Left kidney (tissue), 8 donors: ENCODE results near the gene HTATIP2. TPM values are rescaled to one million over a fixed set of nuclear protein-coding genes. Genes with fewer than 3 reads are reported as not detected.
"Not testable (repeated sequence)": the region's sequence is repeated elsewhere in the genome, so short reads cannot be mapped to it uniquely, and the experiment has no call there.

Source experiments
- DNase-seq: peaks from one replicate; pipeline ENCODE4 v3.0.0-alpha.2; 2013
- long read RNA-seq, 8 donors: transcript quantifications; one replicate each; lab custom pipeline, GENCODE V29; 2026
- polyA plus RNA-seq: library from polyadenylated mRNA; unstranded; fragments of 120-200 nt; gene quantifications from one replicate; pipeline ENCODE4 v1.2.1, GENCODE V29; 2013; ENCODE audit not compliant: insufficient read length

The HTATIP2 gene
- polyA plus RNA-seq, result 3.5 TPM
- long read RNA-seq, donor 1, result 0 reads
- long read RNA-seq, donor 2, partial matches to known transcripts, result 0 of 3 reads
- long read RNA-seq, donor 2, other reads (novel, unspliced or antisense), result 0 of 3 reads
- long read RNA-seq, donor 3, partial matches to known transcripts, result 0 of 2 reads
- long read RNA-seq, donor 3, other reads (novel, unspliced or antisense), result 0 of 2 reads
- long read RNA-seq, donor 4, result 0 reads
- long read RNA-seq, donor 5, partial matches to known transcripts, result 0 of 4 reads
- long read RNA-seq, donor 5, other reads (novel, unspliced or antisense), result 0 of 4 reads
- long read RNA-seq, donor 6, result 0 reads
- long read RNA-seq, donor 7, partial matches to known transcripts, result 0 of 1 reads
- long read RNA-seq, donor 7, other reads (novel, unspliced or antisense), result 0 of 1 reads
- long read RNA-seq, donor 8, partial matches to known transcripts, result 0 of 2 reads
- long read RNA-seq, donor 8, other reads (novel, unspliced or antisense), result 0 of 2 reads

DNA sequence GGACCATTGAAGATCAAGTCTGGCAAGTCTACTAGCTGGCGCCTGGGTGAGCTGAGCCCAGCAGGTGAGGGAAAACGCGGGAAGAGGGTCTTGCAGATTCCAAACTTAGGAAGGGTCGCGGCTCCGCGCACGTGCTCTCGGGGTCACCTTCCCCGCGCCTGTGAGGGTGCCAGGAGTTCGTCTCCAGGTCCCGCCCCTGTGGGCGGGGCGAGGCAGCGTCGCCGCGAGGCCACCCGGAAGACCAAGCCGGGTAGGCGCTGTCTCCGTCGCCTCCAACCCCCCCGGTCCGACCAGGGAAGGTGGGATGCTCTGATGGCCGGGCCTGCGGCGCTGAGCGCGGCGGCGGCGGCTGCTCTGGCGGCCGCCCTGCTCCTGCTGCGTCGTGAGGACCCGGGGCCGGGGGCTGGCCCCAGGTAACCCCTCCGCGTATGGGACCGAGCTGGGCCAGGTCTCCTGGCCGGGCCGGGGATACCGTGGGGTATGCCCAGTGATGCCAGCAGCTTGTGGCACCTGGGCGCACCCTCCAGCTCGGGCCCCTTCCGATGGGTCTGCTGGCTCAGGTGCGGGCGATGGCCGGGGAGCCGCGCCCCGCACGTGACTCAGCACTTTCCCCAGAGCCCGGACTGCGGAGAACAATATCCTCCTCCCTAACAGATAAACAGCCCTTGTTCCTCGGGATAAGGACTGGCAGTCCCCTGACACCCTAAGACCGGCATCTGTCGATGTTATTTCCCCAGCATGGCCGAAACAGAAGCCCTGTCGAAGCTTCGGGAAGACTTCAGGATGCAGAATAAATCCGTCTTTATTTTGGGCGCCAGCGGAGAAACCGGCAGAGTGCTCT is at the start of gene HTATIP2:
HTATIP2 (plus strand) TSS at position 215 of the 841 bp plus-strand sequence; CDS start at position 739, 524 bp downstream.
- DNase-seq, result no peak

DNA sequence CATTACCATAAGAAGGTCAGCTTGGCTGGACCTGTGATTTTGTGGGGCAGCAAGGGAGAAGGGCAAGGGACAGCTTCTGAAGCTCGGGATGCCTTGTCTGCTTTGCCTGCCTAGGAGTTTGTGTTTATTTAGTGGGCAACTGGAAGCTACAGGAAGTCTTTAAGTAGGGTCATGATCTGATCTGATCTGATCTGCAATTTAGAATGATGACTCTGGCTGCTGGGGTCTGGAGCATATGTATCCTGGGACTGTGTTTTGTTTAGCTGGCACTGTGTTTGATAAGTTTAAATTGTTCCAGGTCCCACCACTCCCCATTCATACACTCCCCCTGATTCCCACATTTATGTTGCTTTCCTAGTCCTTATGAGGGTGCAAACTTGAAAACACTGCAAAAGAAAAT is 47.7 kb upstream of the HTATIP2 start:
- DNase-seq, result no peak

DNA sequence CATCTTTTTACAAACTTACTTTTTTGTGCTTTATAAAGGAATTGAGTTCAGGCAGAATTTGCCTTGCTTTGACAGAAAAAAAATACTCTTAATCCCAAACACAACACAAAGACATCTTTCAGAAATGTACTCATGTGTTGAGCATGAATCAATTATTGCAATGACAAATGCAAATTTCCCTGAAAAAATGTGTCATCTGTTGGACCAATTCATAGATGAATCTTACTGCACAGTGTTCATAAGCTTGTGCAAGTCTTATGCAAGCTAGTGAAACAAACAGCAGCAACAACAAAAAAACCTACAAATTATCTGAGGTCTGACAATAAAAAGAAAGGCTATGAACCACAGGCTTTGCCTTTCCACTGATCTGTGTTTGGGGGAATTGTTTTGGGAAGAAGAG is 42.3 kb upstream of the HTATIP2 start:
- no peak for DNase-seq

DNA sequence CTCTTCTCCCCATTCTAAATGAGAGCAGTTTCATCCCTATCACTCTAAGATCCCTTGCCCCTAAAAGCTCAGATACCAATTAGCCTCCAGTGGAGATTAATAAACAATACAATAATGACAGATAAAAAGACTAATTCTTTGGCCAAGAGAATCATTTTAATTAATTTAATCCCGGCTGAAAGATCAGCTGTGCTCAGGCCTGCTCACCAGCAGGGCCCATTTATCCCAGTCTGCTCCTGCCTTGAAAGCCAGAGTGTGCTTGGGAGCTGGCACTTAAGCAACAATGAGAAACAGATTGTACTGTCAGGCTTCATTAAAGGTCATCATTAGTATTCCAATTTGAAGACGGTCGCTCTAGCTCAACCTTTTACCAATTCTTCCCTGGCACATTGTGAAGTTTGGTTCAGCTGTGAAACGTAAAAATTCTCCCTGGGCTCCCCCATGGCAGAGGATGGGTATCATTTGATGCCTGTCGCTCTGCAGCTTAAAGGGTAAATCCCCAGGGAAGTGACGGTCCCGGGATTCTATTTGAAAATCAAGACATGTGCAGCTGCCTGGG is 36.1 kb upstream of the HTATIP2 start:
- DNase-seq, result no peak

DNA sequence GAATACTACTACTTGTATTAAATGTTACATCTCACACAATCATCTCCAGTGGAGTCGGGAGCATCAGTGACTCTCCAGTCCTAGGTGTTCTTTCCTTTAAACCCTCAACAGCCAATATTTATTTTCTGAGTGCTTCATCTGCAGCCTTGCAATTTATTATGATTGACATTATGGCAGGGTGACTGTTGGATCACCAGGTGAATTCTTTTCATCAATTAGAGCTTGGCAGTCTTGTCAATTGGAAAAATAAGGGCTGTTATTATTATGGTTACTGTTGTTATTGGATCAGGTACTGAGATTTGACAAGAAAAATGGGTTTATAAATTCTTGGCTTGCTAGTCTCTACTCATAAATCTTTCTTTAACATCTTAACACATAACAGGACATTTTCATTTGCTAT is 27.5 kb upstream of the HTATIP2 start:
- no peak for DNase-seq

DNA sequence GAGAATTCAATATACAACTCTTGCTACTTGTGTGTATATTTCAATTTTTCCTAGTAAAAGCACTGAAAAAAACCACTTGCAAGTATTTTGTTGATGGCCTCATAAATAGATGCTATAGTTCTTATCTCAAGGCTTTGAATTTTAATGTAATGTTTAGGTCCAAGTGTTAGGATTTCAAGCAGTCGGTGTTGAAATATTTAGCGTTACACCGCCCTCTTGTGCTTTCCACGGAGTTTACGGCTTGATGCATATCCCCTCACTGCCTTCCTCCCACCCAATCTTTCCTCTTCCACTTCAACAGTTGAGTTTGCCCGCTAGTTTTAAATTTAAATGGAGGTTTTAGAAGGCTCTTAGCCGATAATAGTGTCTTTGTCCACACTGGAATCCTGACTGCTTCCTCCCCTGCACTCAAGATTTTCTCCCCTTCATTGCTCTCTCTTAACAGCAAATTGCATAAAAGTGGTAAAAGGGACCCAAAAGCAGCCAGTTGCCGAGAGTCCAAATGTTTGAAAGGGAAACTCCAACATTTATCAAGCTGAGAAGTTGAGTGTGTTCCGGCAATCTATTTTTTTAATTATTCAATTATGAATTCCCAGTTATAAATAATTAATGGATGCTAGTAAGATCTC is 25.9 kb upstream of the HTATIP2 start:
- DNase-seq, result peak; percentile 25

DNA sequence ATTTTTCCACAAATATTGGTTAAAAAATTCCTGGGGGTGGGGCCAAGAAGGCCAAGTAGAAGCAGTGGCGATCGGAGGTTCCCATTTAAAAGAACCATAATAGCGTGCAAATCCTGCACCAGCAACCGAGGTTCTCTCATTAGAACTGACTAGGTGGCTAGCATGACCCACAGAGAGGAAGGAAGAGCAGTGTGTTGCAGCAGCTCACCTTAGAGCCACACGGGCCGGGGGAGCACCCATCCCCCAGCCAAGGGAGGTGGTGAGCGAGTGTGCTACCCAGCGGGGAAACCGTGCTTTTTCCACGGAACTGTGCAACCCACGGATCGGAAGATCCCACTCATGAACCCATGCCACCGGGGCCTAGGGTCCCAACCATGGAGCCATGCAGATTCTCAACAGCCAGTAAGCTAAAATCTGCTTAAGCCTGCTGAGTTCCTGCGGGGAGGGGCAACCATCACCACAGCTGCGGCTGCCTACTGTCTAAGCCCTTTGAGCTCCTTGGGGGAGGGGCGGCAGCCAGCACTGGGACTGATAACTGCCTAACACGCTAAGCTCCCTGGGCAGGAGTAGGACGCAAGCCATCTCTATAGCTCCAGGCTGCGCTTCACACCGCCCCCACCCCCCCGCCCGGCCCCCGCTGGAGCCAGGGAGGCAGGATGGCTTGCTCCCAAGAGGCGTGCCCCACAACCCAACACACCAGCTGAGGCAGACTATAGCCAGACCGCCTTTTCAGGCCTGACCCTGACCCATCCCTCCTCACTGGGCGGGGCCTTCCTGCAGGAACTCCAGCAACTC is 21.0 kb upstream of the HTATIP2 start:
- no peak for DNase-seq

DNA sequence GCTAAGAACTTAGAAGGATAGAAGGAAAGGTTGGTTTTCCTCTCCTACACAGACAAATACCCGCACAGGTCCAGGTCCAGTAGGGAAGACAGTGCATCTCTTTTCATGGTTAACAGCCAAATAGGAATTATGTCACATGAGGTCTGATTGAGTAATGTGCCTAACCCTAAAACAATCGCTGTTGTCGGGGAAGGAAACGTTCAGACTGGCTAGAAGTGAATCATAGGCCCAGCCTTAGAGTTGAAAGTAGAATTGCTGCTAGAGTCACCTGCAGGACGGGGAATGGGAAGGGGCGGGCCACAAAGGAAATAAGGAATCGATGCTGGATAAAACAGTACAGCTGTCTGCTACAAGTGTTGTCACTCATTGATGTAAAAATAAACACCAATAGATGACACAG is 12.4 kb upstream of the HTATIP2 start:
- DNase-seq, result no peak

DNA sequence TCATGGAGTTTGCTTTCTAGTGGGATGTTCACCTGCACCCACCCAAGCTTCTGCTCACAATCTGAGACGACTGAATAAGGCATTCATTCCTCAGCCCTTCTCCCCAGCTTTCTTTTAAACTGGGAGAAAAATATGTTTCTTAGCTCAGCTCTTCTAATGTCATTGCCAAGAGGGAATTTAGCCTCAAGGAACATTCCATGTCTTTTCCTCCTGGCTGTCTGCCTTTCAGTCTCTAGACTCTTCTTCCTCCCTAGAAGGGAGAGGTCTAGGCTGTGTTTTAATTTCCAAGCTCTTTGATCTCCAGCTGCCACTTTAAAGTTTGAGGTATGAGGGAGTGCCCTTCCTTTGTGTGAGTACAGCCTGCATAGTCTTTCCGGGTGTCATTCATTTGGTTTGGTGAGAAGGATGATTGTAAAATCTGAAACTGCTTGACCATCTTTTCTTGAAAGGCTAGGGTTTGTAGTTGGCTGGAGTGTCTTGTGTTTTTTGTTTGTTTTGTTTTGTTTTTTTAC is 11.7 kb upstream of the HTATIP2 start:
- no peak for DNase-seq

DNA sequence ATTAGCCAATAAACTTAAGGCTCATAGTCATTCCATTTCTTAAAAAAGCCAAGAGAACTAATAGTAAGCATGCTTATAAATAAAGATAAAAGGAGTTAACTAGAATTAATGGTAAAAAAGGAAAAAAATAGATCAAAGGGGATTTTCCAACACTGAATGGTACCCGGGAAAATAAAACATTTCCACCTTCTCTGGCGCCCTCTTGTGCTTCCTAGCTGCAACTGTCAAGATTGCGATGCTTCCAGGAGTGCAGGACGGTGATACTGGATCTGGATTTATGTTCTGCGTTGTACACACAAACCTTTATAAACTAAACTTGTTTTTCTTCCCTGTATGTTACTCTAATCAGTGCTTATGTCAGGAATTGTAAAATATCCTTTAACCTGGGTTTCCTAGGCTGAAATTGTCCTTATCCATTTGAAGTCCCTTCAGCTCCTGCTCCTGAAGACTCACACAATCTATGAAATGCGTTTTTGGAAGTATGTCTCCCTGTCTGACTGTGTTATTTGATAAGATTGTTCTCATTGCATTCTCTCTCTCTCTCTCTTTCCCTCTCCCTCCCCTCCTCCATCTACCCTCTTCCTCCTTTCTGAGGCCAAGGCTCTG is 9.6 kb upstream of the HTATIP2 start:
- peak; percentile 42 for DNase-seq

DNA sequence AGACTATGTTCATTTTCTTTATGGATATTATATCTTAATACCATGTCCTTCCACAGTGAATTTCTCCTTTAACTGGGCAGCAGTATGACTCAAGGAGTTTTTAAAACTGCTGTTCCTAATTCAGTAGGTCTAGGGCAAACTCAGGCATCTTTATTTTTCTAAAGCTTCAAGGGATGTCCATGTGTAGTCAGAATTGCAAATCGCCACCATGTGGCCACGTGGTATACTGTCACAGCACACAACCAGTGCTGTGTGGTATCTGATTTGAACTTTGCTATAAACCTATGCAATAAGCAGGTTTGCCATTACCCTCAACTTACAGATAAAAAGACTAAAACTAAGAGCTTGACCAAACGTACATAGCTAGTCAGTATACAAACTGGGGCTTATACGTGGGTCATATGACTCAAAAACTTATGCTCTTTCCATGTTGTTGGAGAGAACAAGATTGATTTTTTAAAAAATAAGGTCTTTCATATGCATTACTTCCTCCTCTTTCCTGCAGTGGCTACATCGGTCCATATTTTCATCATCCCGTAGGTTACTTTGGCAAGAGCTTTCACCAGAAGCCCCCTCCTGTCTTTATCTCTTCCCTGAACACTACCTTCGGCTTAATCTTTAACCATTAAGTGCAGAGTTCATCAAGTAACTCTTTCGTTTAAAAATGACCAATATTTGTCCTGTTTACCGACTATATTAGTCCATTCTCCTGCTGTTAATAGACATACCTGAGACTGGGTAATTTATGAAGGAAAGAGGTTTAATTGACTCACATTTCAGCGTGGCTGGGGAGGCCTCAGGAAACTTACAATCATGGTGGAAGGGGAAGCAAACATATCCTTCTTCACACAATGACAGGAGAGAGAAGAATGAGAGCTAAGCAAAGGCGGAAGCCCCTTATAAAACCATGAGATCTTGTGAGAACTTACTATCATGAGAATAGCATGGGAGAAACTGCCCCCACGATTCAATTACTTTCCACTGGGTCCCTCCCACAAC is 8.0 kb upstream of the HTATIP2 start:
- peak; percentile 13 for DNase-seq

DNA sequence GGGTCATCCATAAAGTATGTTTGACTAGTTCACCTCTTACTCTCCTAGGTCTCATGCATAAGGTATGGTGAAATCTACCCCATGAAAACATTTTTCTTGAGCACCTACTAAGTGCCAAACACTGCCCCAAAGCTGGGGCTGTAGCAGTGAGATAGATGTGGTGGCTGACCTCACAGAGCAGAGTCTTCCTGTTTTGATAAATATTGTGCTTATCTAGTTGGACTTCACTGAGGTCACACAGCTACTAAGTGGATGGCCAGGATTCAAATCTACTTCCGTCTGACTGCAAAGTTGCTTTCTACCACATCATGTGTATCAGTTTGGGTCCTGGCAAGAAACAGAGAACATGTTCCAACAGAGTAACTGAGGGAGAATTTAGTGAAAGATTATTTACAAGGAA is 6.4 kb upstream of the HTATIP2 start:
- DNase-seq, result no peak

DNA sequence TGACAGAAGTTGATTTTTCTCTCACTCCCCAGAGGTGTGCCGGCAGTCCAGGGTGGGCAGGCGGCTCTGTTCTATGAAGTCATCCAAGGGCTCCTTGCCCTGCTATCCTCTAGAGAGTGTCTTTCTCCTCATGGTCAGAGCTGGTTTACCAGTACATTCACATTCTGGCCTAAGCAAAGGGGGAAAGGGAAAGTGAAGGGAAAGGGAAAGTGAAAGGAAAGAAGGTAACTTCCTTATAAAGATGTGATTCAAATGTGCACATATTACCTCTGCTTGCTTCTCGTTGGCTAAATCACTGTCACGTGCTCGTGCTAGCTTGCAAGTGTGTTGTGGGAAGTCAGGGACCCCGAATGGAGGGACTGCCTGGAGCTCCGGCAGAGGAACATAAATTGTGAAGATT is 2.9 kb upstream of the HTATIP2 start:
- DNase-seq, result no peak

DNA sequence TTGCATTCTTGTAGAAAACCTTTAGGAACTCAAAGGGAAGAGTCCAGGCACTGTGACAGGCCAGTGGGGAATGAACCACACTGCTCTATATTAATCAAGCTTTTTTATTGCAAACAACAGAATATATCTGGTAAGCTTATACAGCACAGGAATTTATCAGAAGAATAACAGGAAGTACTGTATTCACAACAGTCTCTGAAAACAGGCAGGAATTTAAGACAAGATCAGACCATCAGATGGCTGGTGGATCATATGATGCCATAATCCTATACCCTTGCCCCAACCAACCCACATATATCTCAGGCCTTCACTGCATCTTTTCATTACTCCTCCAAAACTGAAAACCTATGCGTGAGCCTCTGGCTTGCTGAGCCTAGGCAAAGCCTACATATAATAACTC is 1.0 kb upstream of the HTATIP2 start:
- no peak for DNase-seq

DNA sequence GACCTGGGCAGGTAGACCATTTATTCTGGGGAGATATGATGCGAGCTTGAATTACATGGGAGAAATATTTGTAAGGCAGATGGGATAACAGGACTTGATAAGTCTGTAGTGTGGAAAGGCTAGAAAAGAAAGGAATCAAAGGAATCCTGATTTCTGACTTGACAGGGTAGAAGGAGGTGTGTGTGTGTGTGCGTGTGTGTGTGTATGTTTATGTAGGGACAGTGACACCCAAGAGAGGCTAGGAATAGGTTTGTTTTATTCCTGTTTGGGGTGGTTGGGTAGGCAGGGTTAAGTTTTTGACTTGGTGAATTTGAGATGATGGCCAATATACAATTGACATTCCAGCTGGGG is 390 bp upstream of the HTATIP2 start:
- no peak for DNase-seq

DNA sequence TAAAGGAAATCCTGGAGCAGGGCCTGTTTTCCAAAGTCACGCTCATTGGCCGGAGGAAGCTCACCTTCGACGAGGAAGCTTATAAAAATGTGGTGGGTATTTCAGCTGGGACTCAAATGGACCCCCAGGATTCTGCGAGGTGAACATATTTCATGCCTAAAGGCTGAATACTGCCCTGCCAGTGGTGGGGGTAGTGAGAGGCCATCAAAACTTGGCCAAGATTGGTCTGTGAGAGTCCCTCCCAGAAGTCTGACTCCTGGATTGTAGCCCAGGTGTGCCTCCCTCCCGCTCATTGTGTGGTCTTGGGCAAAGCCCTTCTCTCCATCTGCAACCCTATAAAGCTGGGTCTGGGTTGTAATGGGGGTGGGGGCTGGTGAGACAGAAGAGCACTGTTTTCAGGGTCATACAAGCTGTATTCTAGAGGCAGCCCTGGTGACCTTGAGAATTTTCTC is 853 bp downstream of the HTATIP2 start:
- DNase-seq, result no peak

DNA sequence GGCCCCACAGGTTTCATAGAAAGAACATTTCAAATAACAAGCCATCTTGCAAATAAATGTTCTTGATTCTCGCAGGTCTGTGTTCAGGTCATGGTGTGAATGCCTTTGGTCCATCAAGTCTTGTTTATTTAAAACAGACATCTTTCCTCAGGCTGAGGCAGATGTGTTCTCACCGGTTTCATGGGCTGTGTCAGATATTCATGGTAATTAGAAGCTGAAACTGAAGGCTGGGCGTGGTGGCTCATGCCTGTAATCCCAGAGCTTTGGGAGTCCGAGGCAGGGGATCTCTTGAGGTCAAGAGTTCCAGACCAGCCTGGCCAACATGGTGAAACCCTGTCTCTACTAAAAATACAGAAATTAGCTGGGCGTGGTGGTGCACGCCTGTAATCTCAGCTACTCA is 2.0 kb downstream of the HTATIP2 start:
- DNase-seq, result not testable (repeated sequence)

DNA sequence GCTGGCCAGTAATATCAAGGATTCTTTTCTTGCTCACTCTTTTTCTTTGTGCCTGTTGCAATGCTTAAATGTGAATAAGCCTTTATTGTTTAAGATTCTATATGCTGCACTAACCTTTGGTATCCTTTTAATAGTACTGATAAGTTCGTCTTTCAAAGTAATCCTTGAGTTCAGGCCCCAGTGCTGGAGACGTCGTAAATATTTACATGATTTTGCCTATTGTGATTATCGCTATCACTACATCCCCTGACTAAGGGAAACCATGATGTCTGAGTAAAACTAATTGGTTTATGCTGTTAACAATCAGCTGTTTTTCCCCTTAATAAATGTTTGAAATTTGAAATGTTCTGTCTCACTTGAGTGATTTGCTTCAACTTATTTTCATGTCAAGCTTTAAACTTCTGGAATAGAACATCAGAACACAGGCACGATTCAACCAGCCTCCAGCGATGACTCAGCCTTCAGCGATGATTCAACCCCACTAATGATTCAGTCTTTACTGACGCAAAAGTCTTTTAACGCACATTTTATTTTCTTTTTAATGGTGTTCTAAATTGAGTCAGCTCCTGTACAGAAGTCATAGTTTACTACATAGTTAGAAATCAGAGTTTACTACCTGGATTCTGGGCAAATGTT is 3.9 kb downstream of the HTATIP2 start:
- DNase-seq, result no peak

DNA sequence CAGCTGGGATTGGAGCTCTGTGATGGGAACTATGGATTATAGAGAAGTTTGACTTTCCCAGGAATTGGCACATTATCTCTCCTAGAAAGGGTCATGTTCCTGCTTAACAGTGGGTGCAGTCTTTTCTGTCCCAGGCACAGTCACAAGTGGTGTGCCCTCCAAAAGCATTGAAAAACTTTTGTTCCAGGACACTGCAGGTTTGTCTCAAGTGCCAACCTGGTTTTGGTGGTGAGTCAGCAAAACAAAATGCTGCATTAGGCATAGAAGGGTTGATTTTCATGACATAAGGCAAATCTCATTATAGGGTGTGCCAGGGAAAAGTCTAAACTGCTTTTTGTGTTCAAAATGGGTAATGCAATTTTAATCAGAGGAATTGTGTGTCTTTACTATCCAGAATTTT is 4.9 kb downstream of the HTATIP2 start:
- DNase-seq, result no peak
